Motor neuron (in vitro differentiated cells): ENCODE results near the gene LRRC43. TPM values are rescaled to one million over a fixed set of nuclear protein-coding genes. Genes with fewer than 3 reads are reported as not detected.

Experiments used
- ATAC-seq, 8 experiments: fragments of 200-7000 bp; cut with Tn5 transposase; replicated peaks in 6 of 8; 2 replicates each; pipeline ENCODE4 v1.8.0; 2021; ENCODE audit warnings: mild to moderate bottlenecking in 8 of 8, moderate library complexity in 8 of 8
- H3K27ac ChIP-seq, 2 donors: fragments of 250-450 bp; sonication (Bioruptor Pico); 2 replicates each; pipeline ENCODE4 v1.9.0; 2021; ENCODE audit warnings: antibody characterized with exemption in 2 of 2, mild to moderate bottlenecking in 2 of 2, moderate library complexity in 1 of 2
- H3K4me1 ChIP-seq, 2 donors: fragments of 250-450 bp; sonication (Bioruptor Pico); replicated peaks in 1 of 2; 2 replicates each; pipeline ENCODE4 v1.6.1; 2021; ENCODE audit warnings: antibody characterized with exemption in 2 of 2, mild to moderate bottlenecking in 2 of 2, moderate library complexity in 1 of 2
- H3K4me3 ChIP-seq, 5 donors: fragments of 250-450 bp; sonication (Bioruptor Pico); 2 replicates each; pipeline ENCODE4 v1.9.0; 2021; ENCODE audit warnings: antibody characterized with exemption in 5 of 5, mild to moderate bottlenecking in 5 of 5, moderate library complexity in 4 of 5
- WGBS, 10 experiments: fragments of 450-650 bp; shearing (Covaris generic); methylation state at CpG; one replicate each; pipeline ENCODE4 v1.0.0; 2022; 5-methylcytosine and 5-hydroxymethylcytosine counted together
- in situ Hi-C, 9 experiments: fragments of 400-800 bp; cut with MboI; loops; one replicate each; pipeline ENCODE4 v1.15.0; 2021; ENCODE audit warnings: low sequenced_read_pairs in 9 of 9, low pct_unique_long_range_greater_than_20kb in 2 of 9; ENCODE audit not compliant: unreplicated experiment in 9 of 9
- total RNA-seq, 8 experiments: library from RNA; unstranded; fragments of 300-600 nt; gene quantifications; 2 replicates each; pipeline versions ENCODE4 v1.2.3 to v1.2.4, GENCODE V29; 2022

LRRC43 gene
- total RNA-seq, 8 experiments from 2014 or later, result 0.14 to 4.8 (median 1.0) TPM

DNA sequence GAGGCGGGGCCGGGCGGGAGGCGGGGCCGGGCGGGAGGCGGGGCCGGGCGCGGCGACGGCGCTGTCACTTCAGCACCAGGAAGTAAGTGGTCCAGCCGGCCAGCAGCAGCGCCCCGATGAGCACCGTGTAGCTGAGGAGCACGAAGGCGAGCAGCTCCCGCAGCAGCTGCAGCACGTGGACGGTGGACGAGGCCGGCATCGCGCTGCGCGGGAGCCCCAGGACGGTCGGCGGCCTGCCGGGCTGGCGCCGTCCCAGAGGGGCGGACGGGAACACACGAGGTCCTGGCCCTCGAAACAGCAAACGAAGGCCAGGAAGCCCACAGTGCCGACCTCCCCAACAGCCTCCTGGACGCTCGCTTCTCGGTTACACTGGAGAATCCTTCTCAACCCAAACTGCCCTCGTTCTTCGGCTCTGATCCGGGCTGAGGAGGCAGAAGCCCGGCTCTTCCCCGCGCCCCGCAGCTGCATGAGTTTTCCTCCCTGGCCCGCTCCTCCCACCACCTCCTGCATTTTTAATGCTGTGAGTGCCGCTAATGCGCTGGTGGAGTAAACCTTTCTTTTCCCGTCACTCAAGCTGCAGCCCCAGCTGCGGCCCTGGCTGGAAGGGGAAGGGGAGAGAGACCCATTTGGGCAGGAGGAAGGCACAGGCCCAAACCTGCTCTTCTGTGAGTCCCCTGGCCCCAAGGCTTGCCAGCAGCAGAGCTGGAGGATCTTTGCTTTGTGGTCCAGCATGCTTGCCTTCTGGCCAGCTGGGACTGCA is 43.6 kb downstream of the LRRC43 start:
- H3K27ac ChIP-seq, result peak overlapping the region; percentile 37 to 76
- in situ Hi-C loops, result no loop called here
- H3K4me1 ChIP-seq, result peaks cover 15 to 19% of the 10 kb centered on the region in 2 donors
- 10 to 50% methylated on average over 2 to 7 of the region's 55 CpGs; no CpG with 5 or more reads in 8 of the 10 experiments for WGBS, 10 experiments
- ATAC-seq, result peak; percentile 58 to 81 (median 74)
- H3K4me3 ChIP-seq, result peak overlapping the region; percentile 36 to 92 (median 45)

DNA sequence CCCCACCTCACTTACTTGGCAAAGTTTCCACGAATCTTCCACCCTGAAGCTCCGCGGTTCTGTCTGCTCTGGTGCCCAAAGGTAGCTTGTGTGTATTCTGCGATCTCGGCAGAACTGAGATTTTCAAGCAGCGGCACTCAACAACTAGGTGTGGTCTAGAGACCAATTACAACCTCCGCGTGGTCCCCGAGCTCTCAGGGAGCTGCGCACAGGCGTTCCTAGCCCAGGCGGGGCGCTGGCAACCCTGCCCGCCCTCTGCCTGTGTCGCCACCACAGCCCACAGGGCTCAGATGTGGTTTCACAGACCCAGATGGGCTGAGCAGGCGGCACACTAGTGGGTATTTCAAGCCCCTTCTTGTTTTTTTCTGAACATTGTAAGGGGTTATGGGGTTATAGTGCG is 44.4 kb downstream of the LRRC43 start:
- peak overlapping the region in 1 of 5 donors; percentile 45 for H3K4me3 ChIP-seq

DNA sequence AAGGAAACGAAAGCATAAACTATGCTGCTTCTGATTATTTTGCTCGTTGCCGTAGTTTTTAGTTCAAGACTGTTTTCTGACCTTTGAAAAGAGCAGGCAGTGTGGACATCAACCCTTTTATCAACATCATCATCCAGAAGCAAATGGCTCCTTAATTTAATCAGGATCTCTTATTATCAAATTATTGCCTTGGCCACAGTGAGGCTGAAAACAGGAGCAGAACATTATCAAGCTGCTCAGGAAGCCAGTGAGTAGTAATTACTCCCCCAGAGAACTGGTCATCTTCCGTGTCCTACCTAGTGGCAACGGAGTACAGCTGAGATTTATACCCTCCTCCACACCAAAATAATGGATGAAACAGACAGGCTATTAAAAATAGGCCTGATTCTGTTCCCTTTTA is 45.2 kb downstream of the LRRC43 start:
- Histone ChIP-seq H3K27ac (no peak overlapping the region), H3K4me3 (no peak overlapping the region), H3K4me1 (peaks cover 15 to 19% of the 10 kb centered on the region in 2 donors)
- in situ Hi-C loops, result no loop called here
- ATAC-seq, result no peak
- 78 to 100% (median 90%) methylated on average over 3 to 5 of the region's 5 CpGs; no CpG with 5 or more reads in 1 of the 10 experiments for WGBS, 10 experiments

More for the DNA sequence above, 44.4 kb downstream of the LRRC43 start:
- Histone ChIP-seq H3K27ac (peak overlapping the region in 1 of 2 donors; percentile 76), H3K4me1 (peaks cover 15 to 19% of the 10 kb centered on the region in 2 donors)
- no peak for ATAC-seq
- WGBS, 10 experiments, result 92 to 100% (median 96%) methylated on average over 1 to 4 of the region's 17 CpGs; no CpG with 5 or more reads in 5 of the 10 experiments
- in situ Hi-C loops, result no loop called here

DNA sequence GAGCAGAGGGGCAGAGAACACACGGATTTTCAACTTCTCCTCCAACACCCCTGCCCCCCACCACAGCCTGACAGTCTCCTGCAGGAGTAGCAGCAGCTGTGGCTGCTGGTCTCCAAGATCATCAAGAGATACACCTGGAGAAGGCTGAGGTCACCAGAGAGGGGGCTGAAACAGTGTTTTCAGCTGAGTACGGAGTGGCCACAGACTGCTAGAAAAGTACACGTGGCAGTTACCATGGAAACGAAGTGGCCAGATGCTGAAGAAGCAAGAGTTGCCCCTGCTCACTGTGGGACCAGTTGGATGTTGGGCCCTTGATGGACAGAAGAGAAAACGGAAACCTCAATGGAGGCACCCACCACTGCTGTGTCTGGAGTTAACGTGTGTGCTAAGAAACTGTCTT is 47.9 kb downstream of the LRRC43 start:
- in situ Hi-C loops, result no loop called here
- 20 to 100% (median 78%) methylated on average over 1 to 2 of the region's 6 CpGs; no CpG with 5 or more reads in 4 of the 10 experiments for WGBS, 10 experiments
- Histone ChIP-seq H3K4me3 (no peak overlapping the region), H3K27ac (no peak overlapping the region), H3K4me1 (peaks cover 6 to 7% of the 10 kb centered on the region in 2 donors)
- ATAC-seq, result no peak

- Histone ChIP-seq H3K4me3 (no peak overlapping the region), H3K4me1 (no peaks in the 10 kb centered on the region), H3K27ac (no peak overlapping the region)
- ATAC-seq, result no peak
- in situ Hi-C loops, result no loop called here
- 93 to 100% (median 98%) methylated on average over 1 to 10 of the region's 10 CpGs; no CpG with 5 or more reads in 3 of the 10 experiments for WGBS, 10 experiments
Observed at GRCh38 chr12:122232691-122233090, 49.8 kb downstream of the LRRC43 start.

GRCh38 chr12:122235741-122236140 is 52.8 kb downstream of the LRRC43 start:
- in situ Hi-C loops, result no loop called here
- no peak for ATAC-seq
- no peak overlapping the region for H3K4me3 ChIP-seq
- 40 to 100% (median 89%) methylated on average over 1 to 6 of the region's 7 CpGs; no CpG with 5 or more reads in 2 of the 10 experiments for WGBS, 10 experiments
- no peak overlapping the region for H3K27ac ChIP-seq
- no peaks in the 10 kb centered on the region for H3K4me1 ChIP-seq

DNA sequence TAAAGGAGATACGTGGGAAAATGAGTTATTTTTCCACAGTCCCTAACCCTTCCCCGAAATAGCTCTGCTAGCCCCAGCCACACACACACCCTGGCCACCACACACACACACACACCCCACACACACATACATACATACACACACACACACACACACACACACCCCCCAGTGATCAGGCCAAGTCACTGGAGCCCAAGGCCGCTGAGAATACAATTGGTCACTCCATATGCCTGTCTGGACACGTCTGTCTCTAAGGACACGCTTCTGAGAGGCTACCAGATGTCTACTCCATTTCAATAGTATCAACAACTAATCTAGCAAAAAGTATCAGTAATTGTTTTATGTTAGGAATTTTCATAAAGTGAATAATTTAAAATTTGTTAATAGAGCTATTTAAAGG is 55.9 kb downstream of the LRRC43 start:
- ATAC-seq, result no peak
- 67 to 100% (median 100%) methylated on average over 1 to 2 of the region's 5 CpGs; no CpG with 5 or more reads in 5 of the 10 experiments for WGBS, 10 experiments
- Histone ChIP-seq H3K4me3 (no peak overlapping the region), H3K27ac (no peak overlapping the region), H3K4me1 (no peaks in the 10 kb centered on the region)
- in situ Hi-C loops, result no loop called here

DNA sequence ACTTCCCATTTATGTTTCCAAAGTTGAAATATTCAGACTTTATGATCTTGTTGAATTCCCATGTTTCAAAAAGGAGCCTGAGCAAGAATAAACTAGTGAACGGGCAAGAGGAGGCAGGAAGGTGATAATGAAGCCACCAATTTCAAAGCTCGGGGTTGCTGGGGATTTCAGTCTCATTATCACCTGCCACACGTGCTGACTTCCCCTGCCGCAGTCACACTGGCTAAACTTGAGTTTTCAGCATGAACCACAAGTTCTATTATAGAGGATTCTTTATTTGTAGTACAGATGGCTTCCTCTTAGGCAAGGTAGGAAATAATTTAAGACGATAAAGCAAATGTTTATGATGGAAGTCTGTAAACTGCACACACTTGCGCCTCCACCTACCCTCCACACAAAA is 61.0 kb downstream of the LRRC43 start:
- ATAC-seq, result no peak
- no peak overlapping the region for H3K4me3 ChIP-seq
- H3K27ac ChIP-seq, result no peak overlapping the region
- in situ Hi-C loops, result no loop called here
- H3K4me1 ChIP-seq, result no peaks in the 10 kb centered on the region
- WGBS, 10 experiments, result 75 to 92% (median 90%) methylated on average over 2 to 5 of the region's 6 CpGs; no CpG with 5 or more reads in 3 of the 10 experiments

DNA sequence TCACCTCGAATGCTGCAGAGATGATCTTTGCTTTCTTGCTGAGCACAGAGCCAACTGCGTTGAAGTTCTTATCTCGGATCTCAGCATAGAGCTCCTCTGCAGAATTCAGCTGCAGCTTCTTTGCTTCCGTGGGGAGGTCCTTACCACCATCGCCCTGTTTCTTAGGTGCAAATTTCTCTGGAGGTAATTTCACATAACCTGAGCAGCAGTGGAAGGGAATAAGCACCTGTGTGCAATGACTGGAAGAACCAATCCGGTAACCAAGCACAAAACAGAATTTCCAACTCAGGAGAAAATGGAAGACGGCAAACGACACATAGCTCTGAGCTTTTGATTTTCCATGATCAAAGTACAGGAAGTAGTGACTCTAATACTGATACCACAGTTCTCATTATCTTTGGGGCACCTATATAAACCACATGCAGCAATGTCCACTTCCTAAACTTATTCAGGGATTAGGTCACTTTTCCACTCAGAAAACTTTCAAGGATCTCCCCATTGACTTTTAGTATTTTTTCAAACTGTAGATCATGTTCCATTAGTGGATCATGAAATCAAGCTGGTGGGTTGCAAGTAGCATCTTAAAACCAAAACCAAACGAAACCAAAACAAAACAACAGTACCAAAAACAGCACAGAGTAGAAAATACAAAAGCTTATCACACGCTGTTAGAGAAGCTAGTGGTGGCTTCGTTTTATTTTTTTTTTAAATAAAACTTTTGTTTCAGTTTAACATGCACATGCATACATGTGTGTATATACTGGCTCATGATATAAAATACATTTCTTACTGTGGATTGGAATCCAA is 61.8 kb downstream of the LRRC43 start:
- no peak for ATAC-seq
- Histone ChIP-seq H3K27ac (no peak overlapping the region), H3K4me3 (no peak overlapping the region), H3K4me1 (no peaks in the 10 kb centered on the region)
- in situ Hi-C loops, result no loop called here
- 72 to 98% (median 93%) methylated on average over 1 to 11 of the region's 11 CpGs for WGBS, 10 experiments

GRCh38 chr12:122245553-122245952 is 62.6 kb downstream of the LRRC43 start:
- in situ Hi-C loops, result no loop called here
- no peak for ATAC-seq
- Histone ChIP-seq H3K27ac (no peak overlapping the region), H3K4me1 (no peaks in the 10 kb centered on the region), H3K4me3 (no peak overlapping the region)
- 86 to 100% methylated on average over 1 of the region's 1 CpG; no CpG with 5 or more reads in 8 of the 10 experiments for WGBS, 10 experiments

DNA sequence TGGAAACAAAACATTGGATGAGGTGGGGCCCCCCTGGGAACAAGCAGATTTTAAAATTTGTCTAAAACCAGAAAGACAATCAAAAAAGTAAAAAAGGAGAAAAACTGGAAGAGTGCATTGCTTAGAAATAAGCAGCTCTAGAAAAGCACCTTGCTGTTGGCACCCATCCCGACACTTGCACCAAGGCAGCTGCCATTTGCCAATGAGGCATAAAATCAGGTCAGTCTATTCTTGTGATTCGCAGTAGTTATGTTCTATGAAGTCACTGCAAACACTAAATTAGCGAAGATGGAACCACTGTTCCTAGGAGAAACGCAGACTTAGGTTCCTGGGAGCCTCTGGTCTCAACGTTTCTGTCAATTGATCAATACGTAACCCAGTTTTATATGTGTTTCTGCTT is 67.1 kb downstream of the LRRC43 start:
- in situ Hi-C loops, result no loop called here
- no peak overlapping the region for H3K27ac ChIP-seq
- ATAC-seq, result no peak
- no peaks in the 10 kb centered on the region for H3K4me1 ChIP-seq
- H3K4me3 ChIP-seq, result no peak overlapping the region
- WGBS, 10 experiments, result 81 to 100% (median 98%) methylated on average over 1 to 6 of the region's 6 CpGs; no CpG with 5 or more reads in 1 of the 10 experiments

DNA sequence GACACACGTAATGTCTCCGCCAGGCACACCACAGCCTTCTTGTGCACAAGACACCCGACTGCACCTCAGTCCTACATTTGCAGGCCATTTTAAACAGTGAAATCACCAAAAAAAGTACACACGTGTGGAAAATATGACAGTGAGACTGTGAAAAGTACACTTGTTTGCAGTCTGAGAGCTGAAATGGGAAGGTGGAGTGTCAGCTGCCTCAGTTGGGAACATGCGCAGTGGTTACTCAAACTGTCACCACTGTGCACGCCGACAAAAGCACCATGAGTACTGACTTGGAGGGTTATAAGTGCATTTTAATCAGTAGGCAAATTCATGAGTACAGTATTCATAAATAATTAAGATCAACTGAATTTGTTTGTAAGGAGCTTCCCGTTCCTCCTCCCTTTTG is 67.6 kb downstream of the LRRC43 start:
- Histone ChIP-seq H3K4me1 (no peaks in the 10 kb centered on the region), H3K4me3 (no peak overlapping the region), H3K27ac (no peak overlapping the region)
- in situ Hi-C loops, result no loop called here
- 83 to 100% (median 90%) methylated on average over 2 to 8 of the region's 8 CpGs; no CpG with 5 or more reads in 2 of the 10 experiments for WGBS, 10 experiments
- ATAC-seq, result no peak
